OCI-LY1 (cell line): ENCODE data around the gene ADORA3.

Experiments
- H2AFZ ChIP-seq: fragments of 200-600 bp; sonication (generic), shearing (Covaris generic); 2 replicates; pipeline ENCODE4 v1.6.0; 2014; ENCODE audit warnings: antibody characterized with exemption, mild to moderate bottlenecking, low read length
- H3F3A ChIP-seq: fragments of 200-600 bp; sonication (generic), shearing (Covaris generic); 2 replicates; pipeline ENCODE4 v1.6.0; 2014; ENCODE audit warnings: mild to moderate bottlenecking, antibody characterized with exemption, low read length, moderate library complexity; ENCODE audit not compliant: insufficient read depth
- H3K27ac ChIP-seq: fragments of 200-600 bp; sonication (generic); 2 replicates; pipeline ENCODE4 v1.5.1; 2014; ENCODE audit warnings: low read length, mixed run types, mild to moderate bottlenecking, low read depth; ENCODE audit not compliant: poor library complexity, severe bottlenecking
- H3K27me3 ChIP-seq: fragments of 200-600 bp; sonication (generic); 2 replicates; pipeline ENCODE4 v1.6.0; 2014; ENCODE audit warnings: antibody characterized with exemption, mild to moderate bottlenecking, low read length, moderate library complexity; ENCODE audit not compliant: insufficient read depth
- H3K36me3 ChIP-seq: fragments of 200-600 bp; sonication (generic); 2 replicates; pipeline ENCODE4 v1.6.1; 2014; ENCODE audit warnings: mild to moderate bottlenecking, antibody characterized with exemption, low read length, moderate library complexity, mixed read lengths; ENCODE audit not compliant: insufficient read depth
- H3K4me1 ChIP-seq: fragments of 200-600 bp; sonication (generic); 2 replicates; pipeline ENCODE4 v1.5.1; 2014; ENCODE audit warnings: mild to moderate bottlenecking, low read length, moderate library complexity; ENCODE audit not compliant: insufficient read depth, severe bottlenecking
- H3K4me2 ChIP-seq: fragments of 200-600 bp; sonication (generic), shearing (Covaris generic); 2 replicates; pipeline ENCODE4 v1.6.1; 2014; ENCODE audit warnings: low read length
- H3K4me3 ChIP-seq: fragments of 200-600 bp; sonication (generic); 2 replicates; pipeline ENCODE4 v1.5.1; 2014; ENCODE audit warnings: low read length, low read depth, mild to moderate bottlenecking, mixed read lengths; ENCODE audit not compliant: poor library complexity, severe bottlenecking
- H3K79me2 ChIP-seq: fragments of 200-600 bp; shearing (Covaris generic); 2 replicates; pipeline ENCODE4 v1.6.1; 2016; ENCODE audit warnings: mixed run types, low read length, mixed read lengths; ENCODE audit not compliant: insufficient read depth
- H3K9ac ChIP-seq: fragments of 200-600 bp; sonication (generic), shearing (Covaris generic); 2 replicates; pipeline ENCODE4 v1.6.1; 2014; ENCODE audit warnings: mild to moderate bottlenecking, low read length, mixed read lengths
- H3K9me2 ChIP-seq: fragments of 200-600 bp; sonication (generic), shearing (Covaris generic); 2 replicates; pipeline ENCODE4 v1.6.1; 2014; ENCODE audit warnings: low read depth, mild to moderate bottlenecking, low read length, mixed read lengths
- H3K9me3 ChIP-seq: fragments of 200-600 bp; shearing (Covaris generic); 2 replicates; pipeline ENCODE4 v1.6.1; 2014; ENCODE audit warnings: low read length, mixed read lengths
- H4K20me1 ChIP-seq: fragments of 200-600 bp; sonication (generic), shearing (Covaris generic); 2 replicates; pipeline ENCODE4 v1.6.0; 2016; ENCODE audit warnings: mild to moderate bottlenecking, low read length; ENCODE audit not compliant: insufficient read depth
- CTCF ChIP-seq: fragments of 200-600 bp; sonication (generic), shearing (Covaris generic); IDR thresholded peaks from 2 replicates; pipeline ENCODE4 v1.5.1; 2017; ENCODE audit warnings: mild to moderate bottlenecking, antibody characterized with exemption, low read length, moderate library complexity, mixed read lengths
- EZH2 ChIP-seq: fragments of 200-600 bp; sonication (generic), shearing (Covaris generic); IDR thresholded peaks from 2 replicates; pipeline ENCODE4 v1.8.0; 2017; ENCODE audit warnings: borderline replicate concordance, mixed run types, mild to moderate bottlenecking, antibody characterized with exemption, low read length, moderate library complexity, mixed read lengths

Gene ADORA3

DNA sequence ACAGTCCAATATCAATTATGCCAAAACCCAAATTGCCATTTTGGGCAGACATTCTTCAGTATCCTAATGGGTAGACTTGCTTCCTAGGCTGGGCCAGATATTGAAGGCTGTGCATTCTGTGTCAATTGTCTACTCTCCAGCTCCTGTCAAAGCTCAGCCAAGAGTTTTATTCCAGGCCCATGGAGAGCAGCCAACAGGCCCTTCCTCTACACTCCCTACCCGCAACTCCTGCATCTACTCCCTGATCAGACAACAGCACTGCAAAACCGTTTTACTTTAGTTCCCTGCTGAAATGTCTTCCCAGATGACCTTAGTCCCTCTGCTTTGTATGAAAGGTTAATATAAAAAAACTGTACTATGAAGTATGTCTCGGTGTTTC is 6.6 kb upstream of the ADORA3 start:
- Histone ChIP-seq H3K9me3 (no peaks in the 10 kb centered on the region), H3K27ac (peak overlapping the region; percentile 5), H3K27me3 (no peaks in the 10 kb centered on the region), H3K4me3 (no peak overlapping the region), H2AFZ (no peak overlapping the region), H3K9me2 (no peaks in the 10 kb centered on the region), H3K4me2 (no peak overlapping the region), H3K9ac (no peak overlapping the region), H3K4me1 (peaks cover 68% of the 10 kb centered on the region), H3F3A (0 out of 2 replicates have a peak, but pooled peaks cover 5% of the 10 kb centered on the region), H3K79me2 (no peaks in the 10 kb centered on the region), H4K20me1 (no peaks in the 10 kb centered on the region), H3K36me3 (no peaks in the 10 kb centered on the region)
- TF ChIP-seq EZH2, result no peak
- TF ChIP-seq CTCF, result no peak

DNA sequence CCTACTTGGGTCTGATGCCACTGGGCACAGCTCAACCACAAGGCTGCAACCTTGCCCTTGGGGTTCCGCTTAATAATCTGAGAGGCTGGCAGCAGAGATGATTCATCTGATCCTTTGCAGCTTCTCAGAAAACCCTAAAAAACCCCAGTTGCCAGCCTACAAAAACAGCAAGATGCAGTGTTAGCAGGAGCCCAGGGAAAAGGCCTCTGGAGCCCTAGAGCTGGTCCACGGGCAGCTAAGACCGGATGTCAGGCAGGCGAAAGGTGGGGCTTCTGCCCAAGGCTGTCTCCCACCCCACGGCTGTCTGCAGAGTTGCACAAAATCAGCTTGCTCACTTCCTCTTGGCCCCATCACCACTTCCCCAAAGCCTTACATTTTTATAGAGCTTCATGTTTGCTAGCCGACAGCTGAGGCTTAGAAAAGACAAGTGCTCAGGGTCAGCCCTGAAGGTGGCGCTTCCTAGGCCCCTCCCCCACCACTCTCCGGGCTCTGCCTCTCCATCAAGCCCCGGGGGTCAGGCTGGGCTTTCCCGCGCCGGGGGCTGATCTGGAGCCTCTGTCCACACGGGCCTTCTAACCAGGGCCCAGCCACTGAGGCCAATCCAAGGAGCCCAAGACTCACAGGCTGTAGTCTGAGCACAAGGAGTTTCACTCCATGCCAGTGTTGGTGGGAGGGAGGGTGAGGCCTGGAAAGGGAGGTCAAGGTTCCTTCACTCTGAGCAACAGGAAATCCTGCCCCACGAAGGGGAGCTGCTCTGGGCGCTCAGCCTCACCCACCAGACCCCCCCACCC is 4.2 kb upstream of the ADORA3 start:
- Histone ChIP-seq H3K79me2 (no peaks in the 10 kb centered on the region), H3F3A (0 out of 2 replicates have a peak, but pooled peaks cover 5% of the 10 kb centered on the region), H3K27ac (peak overlapping the region; percentile 97), H3K27me3 (no peaks in the 10 kb centered on the region), H3K4me1 (peaks cover 67% of the 10 kb centered on the region), H3K36me3 (no peaks in the 10 kb centered on the region), H3K9ac (peak overlapping the region; percentile 79), H3K4me2 (peak overlapping the region; percentile 67), H4K20me1 (no peaks in the 10 kb centered on the region), H3K9me2 (no peaks in the 10 kb centered on the region), H2AFZ (no peak overlapping the region), H3K9me3 (no peaks in the 10 kb centered on the region), H3K4me3 (peak overlapping the region; percentile 49)
- TF ChIP-seq EZH2, result no peak
- no peak for TF ChIP-seq CTCF

DNA sequence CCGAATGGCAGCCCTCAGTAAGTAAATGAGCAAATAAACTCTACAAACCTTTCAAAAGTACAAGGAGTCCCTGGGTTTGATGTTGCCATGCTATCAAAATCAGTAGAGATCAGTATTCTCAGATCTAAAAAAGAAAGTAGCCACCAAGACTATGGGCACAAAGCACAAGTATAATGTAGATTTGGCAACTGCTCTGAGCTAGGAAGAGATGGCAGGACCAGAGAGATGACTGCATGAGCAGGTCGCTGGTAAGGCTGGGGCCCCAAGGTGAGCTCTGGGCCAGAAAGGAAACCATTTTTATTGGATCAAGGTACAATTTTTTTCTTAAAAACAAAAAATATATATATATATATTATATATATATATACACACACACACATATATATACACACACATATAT is 3.1 kb upstream of the ADORA3 start:
- H3K27ac ChIP-seq, result peak overlapping the region; percentile 97
- no peaks in the 10 kb centered on the region for H3K27me3 ChIP-seq
- peak overlapping the region; percentile 20 for H3K4me3 ChIP-seq
- peak overlapping the region; percentile 62 for H3K9ac ChIP-seq
- H2AFZ ChIP-seq, result no peak overlapping the region
- H3K36me3 ChIP-seq, result no peaks in the 10 kb centered on the region
- H4K20me1 ChIP-seq, result no peaks in the 10 kb centered on the region
- H3K79me2 ChIP-seq, result no peaks in the 10 kb centered on the region
- H3F3A ChIP-seq, result 0 out of 2 replicates have a peak, but pooled peaks cover 5% of the 10 kb centered on the region
- H3K4me1 ChIP-seq, result peaks cover 67% of the 10 kb centered on the region
- peak overlapping the region; percentile 63 for H3K4me2 ChIP-seq
- no peaks in the 10 kb centered on the region for H3K9me2 ChIP-seq
- no peaks in the 10 kb centered on the region for H3K9me3 ChIP-seq
- TF ChIP-seq CTCF (no peak), EZH2 (no peak)
